Measurements from ENCODE around the gene ABTB2.
"Not testable (repeated sequence)": the region's sequence is repeated elsewhere in the genome, so short reads cannot be mapped to it uniquely, and the experiment has no call there.

The ABTB2 gene

GRCh38 chr11:34260072-34260575 is 97.7 kb downstream of the ABTB2 start:
- no peak for DNase-seq

GRCh38 chr11:34259087-34259486 is 98.7 kb downstream of the ABTB2 start:
- no peak for DNase-seq

GRCh38 chr11:34256626-34257025 is 101.2 kb downstream of the ABTB2 start:
- DNase-seq, result no peak

DNA sequence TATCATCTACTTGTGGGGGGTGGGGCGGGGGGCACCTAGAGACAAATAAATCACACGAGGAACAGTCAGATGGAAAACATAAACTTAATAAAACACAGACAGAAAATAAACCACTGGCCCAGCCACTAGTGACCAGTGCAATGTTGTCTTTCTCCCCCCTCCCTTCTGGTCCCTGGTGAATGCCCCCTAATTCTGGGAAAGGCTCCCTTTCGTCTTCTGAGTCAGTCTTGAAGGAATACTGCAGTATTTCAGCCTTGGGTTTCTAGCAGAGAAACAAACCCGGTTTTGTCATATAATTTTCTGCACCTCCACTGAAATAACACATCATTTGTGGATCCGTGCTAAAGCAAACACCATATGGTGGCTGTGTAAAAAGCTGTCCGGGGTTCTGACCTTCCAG is 101.7 kb downstream of the ABTB2 start:
- no peak for DNase-seq

- no peak for DNase-seq
These were observed 102.7 kb downstream of the ABTB2 start for GRCh38 chr11:34255101-34255500.

DNA sequence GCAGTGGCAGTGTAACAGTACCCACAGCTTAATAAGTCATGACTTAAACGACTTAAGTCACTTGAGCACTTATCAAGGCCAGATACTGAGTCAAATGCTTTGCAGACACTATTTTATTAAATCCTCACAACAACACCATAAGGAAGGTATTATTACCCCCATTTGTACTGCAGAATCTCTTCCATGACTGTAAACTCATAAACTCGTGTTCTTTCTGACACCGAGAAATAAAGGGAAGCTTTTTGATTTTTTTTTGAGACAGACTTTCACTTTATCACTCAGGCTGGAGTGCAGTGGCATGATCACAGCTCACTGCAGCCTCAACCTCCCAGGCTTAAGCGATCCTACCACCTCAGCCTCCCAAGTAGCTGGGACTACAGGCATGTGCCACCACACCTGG is 103.8 kb downstream of the ABTB2 start:
- DNase-seq, result no peak

DNA sequence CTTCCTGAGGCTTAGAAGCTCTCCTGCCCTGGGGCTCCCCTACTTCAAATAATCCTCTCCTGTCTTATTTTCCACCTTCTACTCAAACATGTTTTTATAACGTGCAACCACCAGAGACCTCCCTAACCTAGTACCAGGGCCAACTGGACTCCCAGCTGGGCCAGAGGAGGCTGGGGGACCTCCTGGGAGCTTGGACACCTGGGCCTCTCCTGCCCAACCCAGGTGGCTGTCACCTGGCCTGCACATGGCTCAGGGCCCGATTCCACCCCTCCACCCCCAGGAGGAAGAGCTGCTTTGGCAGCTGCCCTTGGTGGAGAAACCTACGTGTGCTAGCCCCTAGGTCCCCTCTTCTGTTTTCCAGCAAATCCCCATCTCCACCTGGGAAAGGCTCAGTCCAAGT is 105.2 kb downstream of the ABTB2 start:
- DNase-seq, result no peak

DNA sequence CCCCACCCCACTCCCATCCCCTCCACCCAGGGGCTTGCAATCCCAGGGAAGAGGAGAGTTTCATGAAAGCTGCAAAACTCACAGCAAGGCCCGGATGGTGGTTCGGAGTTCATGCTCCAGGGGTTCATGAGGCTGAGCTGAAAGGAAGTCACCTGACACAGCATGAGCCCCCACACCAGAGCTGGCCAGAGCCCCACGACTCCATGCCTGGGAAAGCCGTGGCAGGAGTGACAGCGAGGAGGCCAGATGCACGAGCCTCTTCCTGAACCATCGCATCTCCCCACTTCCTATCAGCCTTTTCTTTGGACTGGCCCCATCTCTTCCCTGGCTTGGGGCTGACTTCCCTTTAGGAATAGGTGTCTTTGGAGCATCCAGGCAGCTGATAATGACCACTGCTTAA is 105.8 kb downstream of the ABTB2 start:
- no peak for DNase-seq

GRCh38 chr11:34251589-34251980 is 106.2 kb downstream of the ABTB2 start:
- DNase-seq, result no peak

DNA sequence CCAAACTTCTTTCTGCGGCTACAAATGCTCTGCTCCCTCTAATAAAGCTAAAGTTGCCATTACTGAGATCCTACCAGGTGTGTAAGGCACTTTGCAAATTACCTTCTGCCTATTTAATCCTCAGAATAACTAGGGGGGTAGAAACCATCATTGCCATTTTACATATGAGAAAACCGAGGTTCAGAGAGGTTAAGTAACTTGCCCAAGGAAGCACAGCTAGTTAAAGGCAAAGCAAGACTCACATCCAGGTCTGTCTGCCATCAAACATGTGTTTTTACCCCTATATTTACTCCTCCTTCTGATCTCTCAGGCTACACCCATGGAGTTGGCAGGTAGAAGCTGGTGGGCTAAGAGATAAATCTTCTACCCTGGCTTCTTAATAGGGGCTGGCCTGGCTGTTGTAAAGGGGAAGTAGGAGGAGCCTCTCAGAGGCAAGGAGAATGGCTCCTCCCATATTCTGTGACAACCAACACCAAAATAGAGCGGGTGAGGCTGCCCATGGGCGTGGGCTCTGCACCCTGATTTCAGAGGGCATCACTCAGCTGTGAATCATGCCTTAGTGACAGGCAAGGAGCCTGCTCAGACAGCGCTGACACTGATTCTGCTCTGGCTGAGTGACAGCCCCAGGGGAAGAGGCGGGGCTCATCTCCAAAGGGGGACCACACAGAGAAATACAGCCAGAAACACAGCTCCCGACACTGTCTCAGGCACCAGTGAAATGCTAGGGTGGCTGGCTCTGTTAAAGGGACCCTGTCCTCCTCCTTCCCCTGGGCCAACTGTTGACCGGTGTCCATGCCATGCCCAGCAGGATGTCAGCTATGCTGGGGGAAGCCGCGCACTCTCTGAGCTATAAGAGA is 106.8 kb downstream of the ABTB2 start:
- DNase-seq, result peak; percentile 32 to 50 (median 47)

- DNase-seq, result no peak
These were observed 107.6 kb downstream of the ABTB2 start for GRCh38 chr11:34250211-34250610.

DNA sequence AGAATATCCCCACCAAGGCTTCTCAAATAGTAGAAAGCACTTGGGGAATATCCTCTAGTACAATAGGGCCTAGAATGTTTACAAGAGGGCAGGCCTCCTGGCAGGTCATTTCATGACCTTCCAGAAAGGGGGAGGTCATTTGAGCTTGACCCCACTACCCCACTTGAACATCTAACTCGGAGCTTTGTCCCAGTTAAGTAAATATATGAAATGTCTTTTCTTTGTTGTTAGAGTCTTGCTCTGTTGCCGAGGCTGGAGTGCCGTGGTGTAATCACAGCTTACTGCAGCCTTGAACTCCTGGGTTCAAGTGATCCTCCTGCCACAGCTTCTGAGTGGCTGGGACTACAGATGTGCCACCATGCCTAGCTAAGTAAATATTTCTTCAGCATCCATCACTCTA is 108.4 kb downstream of the ABTB2 start:
- no peak for DNase-seq

- not testable (repeated sequence) for DNase-seq
These were observed 111.3 kb downstream of the ABTB2 start for GRCh38 chr11:34246511-34246910.

DNA sequence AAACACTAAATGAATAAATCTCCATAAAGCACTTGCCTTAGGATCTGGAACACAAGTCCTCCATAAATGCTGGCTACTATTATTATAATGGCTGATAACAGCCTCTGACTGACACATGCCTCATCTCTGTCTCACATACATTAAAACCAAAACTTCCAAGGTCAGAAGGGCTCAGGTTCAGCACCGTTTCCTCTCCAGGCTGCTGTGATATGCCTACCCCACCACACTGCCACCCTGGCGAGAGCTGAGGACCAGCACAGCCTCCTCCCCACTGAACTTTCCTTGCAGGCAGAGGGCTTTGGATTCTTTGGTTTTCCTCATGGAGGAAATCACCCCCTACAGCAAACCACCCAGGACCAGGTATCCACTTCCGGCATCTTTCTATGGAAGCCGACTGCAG is 112.8 kb downstream of the ABTB2 start:
- no peak for DNase-seq

GRCh38 chr11:34243600-34244464 is 114.0 kb downstream of the ABTB2 start:
- DNase-seq, result peak in 1 of 4 experiments; percentile 21

DNA sequence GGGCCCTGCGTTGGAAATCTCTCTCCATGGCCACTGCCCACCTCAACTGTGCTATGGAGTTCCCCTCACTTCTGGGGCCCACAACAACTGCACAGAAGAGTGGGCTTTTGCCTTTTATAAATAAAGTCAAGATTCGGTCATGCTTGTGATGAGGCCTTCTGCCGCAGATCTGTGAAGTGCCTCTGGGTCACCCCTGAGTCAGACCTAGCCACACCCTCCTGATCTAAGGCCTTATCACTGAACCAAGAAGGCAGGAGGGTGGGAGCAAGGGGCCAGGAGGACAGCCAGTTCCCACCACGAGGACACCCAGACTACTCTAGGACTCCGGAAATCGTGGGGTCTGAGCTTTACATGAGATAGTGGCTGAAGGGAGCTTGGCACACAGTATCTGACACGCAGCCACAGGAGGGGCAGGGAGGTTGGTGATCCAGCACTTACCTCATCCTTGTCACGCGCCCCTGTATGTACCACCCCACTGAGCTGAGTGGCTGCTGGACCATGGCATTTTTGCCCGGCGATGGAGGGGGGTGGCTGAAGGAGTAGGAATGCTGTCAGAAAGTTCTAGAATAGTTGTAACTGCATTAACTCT is 115.7 kb downstream of the ABTB2 start:
- no peak for DNase-seq

DNA sequence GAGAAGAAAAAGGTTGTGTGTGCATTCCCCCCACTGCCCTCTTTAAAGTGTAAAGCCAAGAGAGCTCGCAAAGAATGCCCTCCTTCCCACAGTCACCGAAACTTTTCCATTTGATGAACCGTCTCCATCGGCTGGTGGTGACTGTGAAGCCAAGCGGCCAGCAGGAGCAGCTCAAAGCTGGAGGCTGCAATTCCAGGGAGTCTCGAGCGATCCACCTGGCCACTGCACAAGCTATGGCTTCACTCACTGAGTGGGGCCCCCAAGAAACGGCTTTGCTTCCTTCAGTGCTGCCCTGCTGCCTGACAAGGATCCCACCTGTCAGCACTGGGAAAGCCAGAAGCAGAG is 117.7 kb downstream of the ABTB2 start:
- no peak for DNase-seq

DNA sequence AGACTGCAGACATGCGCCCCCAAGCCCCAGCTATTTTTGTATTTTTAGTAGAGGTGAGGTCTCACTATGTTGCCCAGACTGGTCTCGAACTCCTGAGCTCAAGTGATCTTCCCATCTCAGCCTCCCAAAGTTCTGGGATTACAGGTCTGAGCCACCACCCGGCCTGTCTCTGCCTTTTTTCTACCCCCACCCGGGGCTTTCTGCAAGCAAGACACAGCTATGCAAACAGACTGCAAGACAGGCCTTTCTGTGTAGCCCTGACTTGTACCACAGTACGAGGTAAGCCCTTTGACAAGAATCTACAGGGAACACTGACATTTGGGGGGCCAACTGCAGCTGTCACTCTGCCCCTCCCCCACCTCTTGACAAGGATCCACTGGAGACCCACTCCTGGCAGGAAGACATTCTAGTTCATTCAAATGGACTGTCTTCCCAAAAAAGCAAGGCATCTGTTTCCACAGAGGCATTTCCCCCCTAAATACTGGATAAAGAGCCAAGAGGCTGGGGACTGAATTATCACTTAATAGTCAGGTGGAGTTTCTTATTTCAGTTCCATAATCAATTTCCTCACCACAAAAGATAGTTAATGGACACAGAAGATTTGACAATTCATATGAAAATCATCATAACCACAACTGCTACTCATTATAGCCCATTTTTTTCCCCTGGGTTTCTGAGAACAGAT is 118.2 kb downstream of the ABTB2 start:
- no peak for DNase-seq

GRCh38 chr11:34238966-34239365 is 118.8 kb downstream of the ABTB2 start:
- DNase-seq, result no peak

DNA sequence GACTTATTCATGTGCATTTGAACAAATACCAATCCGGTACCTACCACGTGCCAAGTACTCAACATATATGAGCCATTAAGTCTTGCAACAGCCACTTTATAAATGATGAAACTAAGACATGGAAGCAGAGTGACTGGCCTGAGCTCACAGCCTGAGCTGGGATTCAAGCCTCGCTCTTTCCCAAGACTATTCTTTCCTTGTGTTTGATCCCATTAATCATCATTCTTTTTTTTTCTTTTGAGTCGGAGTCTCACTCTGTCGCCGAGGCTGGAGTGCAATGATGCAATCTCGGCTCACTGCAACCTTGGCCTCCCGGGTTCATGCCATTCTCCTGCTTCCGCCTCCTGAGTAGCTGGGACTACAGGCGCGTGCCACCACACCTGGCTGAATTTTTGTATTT is 119.3 kb downstream of the ABTB2 start:
- no peak for DNase-seq

DNA sequence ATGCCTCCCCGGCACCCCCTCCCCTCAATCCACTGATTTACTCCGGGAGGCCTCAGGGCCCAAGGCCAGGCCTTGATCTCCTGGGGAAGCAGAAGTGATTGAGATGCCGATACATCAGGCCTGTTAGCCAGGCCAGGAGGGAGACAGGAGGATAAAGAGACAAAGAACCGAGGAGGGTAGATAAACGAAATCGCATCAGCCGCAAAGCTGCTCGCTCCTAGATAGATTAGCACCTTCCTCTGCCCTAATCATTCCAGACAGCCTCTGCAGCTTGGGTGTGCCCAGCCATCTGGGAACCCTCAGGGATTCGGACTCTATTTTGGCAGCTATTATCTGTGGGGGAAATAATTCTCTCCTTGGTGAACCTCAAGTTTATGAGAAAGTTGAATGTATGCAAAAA is 121.2 kb downstream of the ABTB2 start:
- no peak for DNase-seq

DNA sequence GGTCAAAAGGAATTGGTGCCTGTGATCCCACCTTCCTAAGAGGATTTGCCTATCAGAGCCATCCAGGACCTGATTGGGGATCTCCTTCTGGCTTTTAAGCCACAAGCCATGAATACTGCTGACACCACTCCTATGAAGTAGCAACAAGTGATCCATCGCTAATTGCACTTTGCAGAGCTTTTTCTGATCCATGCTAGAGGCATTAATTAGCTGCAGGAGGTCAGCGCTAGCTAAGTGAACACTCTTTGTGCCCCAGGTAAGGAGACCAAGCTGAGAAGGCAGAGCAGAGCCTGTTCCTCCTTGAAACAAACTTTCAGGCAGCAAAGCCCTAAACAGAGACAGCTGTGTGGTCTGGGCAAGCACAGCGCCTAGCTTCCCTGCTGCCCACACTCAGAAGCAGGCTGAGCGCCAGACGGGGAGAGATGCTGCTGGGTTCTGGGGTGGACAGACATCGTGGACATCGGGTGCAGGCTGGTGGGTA is 122.2 kb downstream of the ABTB2 start:
- DNase-seq, result no peak

DNA sequence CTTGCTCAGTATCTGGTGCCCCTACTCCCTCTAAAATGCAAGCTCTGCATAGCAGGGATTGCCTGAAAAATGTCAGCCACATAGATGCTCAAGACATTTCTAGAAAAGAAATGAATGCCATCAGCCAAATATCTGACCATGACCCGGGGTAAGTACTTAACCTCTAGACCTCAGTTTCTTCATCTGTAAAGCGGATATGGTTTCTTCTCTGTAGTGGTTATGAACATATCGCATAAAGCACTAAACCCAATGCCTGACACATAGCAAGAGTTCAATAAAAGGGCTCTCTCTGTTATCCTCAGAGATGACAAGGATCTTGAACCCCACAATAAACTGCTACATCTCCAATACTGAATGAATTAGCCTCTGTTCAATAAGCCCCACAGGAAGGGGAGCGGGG is 122.6 kb downstream of the ABTB2 start:
- no peak for DNase-seq
